Peyer's patch (tissue), 4 donors: Measurements from ENCODE around the gene IRS2.

Experiments used
- CTCF ChIP-seq, 6 experiments: fragments of 450-650 bp in 4 of 6; fragments of 200-600 bp in 2 of 6; sonication (generic) in 1 of 6; IDR thresholded peaks; one replicate each; pipeline ENCODE4 v1.5.1; 2017 to 2019; ENCODE audit warnings: antibody characterized with exemption in 6 of 6, mild to moderate bottlenecking in 3 of 6, moderate library complexity in 1 of 6
- POLR2A ChIP-seq, 2 donors: fragments of 450-650 bp; IDR thresholded peaks; one replicate each; pipeline ENCODE4 v1.5.1; 2017; ENCODE audit warnings: antibody characterized with exemption in 2 of 2, mild to moderate bottlenecking in 2 of 2, moderate library complexity in 2 of 2

- no peak for TF ChIP-seq CTCF (IDR thresholded peaks at IDR 0.05)
- TF ChIP-seq POLR2A (IDR thresholded peaks at IDR 0.05) = no peak
Measured at GRCh38 chr13:109733550-109733949, 52.8 kb downstream of the IRS2 start.
